HepG2 (cell line): Measurements from ENCODE around the gene PPOX. TPM values are rescaled to one million over a fixed set of nuclear protein-coding genes. Genes with fewer than 3 reads are reported as not detected.

Source experiments
- ATAC-seq: fragments of 200-7000 bp; cut with Tn5 transposase; 3 replicates; pipeline ENCODE4 v1.9.1; 2020; ENCODE audit warnings: mild to moderate bottlenecking, moderate library complexity
- BruUV-seq: library from RNA; stranded (reverse); fragments of 400-500 nt; replicated peaks from 2 replicates; lab custom pipeline; 2021; lab: Mats Ljungman, UMichigan
- CTCF ChIA-PET: fragments of 300-600 bp; formaldehyde crosslinking; extraction: SDS; loops from one replicate; lab custom pipeline; 2021; ENCODE audit warnings: low total read pairs, inconsistent platforms, low intra/inter-chr PET ratio; lab: Yijun Ruan, JAX
- POLR2A ChIA-PET: fragments of 350-600 bp; sonication (Branson Sonifier 250); formaldehyde crosslinking; loops from one replicate; lab custom pipeline; 2020; ENCODE audit warnings: antibody characterized with exemption, inconsistent platforms; lab: Yijun Ruan, JAX
- DNase-seq: peaks from one replicate; pipeline ENCODE4 v3.0.0-alpha.2; 2015; ENCODE audit warnings: low spot score
- FAIRE-seq: peaks from 3 replicates; lab custom pipeline; 2011; peaks lifted over from hg19 to GRCh38; lab: Jason Lieb, UNC
- H2AFZ ChIP-seq: one replicate; pipeline ENCODE4 v1.6.1; 2011; ENCODE audit warnings: low read length, inconsistent platforms
- H3K27ac ChIP-seq: fragments of 300-600 bp; 3 replicates; pipeline ENCODE4 v1.8.0; 2011; ENCODE audit warnings: mixed run types, mild to moderate bottlenecking, mixed read lengths, low read length, inconsistent platforms; ENCODE audit not compliant: insufficient read depth; ENCODE audit errors: extremely low read length
- H3K27me3 ChIP-seq, 2 experiments: fragments of 200-600 bp in 1 of 2; 2 replicates in 1 of 2; 3 replicates in 1 of 2; pipeline versions ENCODE4 v1.6.0 to v1.8.0; 2011; ENCODE audit warnings: low read length in 2 of 2, mild to moderate bottlenecking in 2 of 2, moderate library complexity in 2 of 2, inconsistent platforms in 1 of 2; ENCODE audit not compliant: insufficient read depth in 2 of 2, control insufficient read depth in 1 of 2
- H3K36me3 ChIP-seq, 2 experiments: fragments of 200-600 bp in 1 of 2; replicated peaks in 1 of 2; 2 replicates in 1 of 2; 3 replicates in 1 of 2; pipeline versions ENCODE4 v1.5.1 to v1.8.0; 2011; ENCODE audit warnings: low read length in 2 of 2, inconsistent platforms in 1 of 2; ENCODE audit not compliant: insufficient read depth in 2 of 2, control insufficient read depth in 1 of 2
- H3K4me1 ChIP-seq: 2 replicates; pipeline ENCODE4 v1.5.1; 2012; ENCODE audit warnings: low read length, inconsistent platforms; ENCODE audit not compliant: insufficient read depth
- H3K4me2 ChIP-seq: 2 replicates; pipeline ENCODE4 v1.6.0; 2011; ENCODE audit warnings: low read depth, low read length, inconsistent platforms
- H3K4me3 ChIP-seq, 3 experiments: fragments of 200-600 bp in 1 of 3; sonication (generic), shearing (Covaris generic) in 1 of 3; replicated peaks in 1 of 3; 2 replicates each; pipeline ENCODE4 v1.5.1; 2011 to 2016; ENCODE audit warnings: low read length in 3 of 3, inconsistent platforms in 2 of 3, low read depth in 2 of 3, mild to moderate bottlenecking in 2 of 3, control low read depth in 1 of 3, mixed read lengths in 1 of 3; ENCODE audit not compliant: insufficient read depth in 1 of 3
- H3K79me2 ChIP-seq: one replicate; pipeline ENCODE4 v1.6.1; 2011; ENCODE audit warnings: low read length, inconsistent platforms; ENCODE audit not compliant: insufficient read depth
- H3K9ac ChIP-seq: 2 replicates; pipeline ENCODE4 v1.6.0; 2011; ENCODE audit warnings: mild to moderate bottlenecking, low read depth, low read length, inconsistent platforms; ENCODE audit not compliant: insufficient read depth
- H3K9me3 ChIP-seq: 2 replicates; pipeline ENCODE4 v1.5.1; 2012; ENCODE audit warnings: mild to moderate bottlenecking, low read length
- H4K20me1 ChIP-seq: 2 replicates; pipeline ENCODE4 v1.6.0; 2011; ENCODE audit warnings: inconsistent platforms, mild to moderate bottlenecking, low read length, moderate library complexity; ENCODE audit not compliant: insufficient read depth
- CHCHD3 ChIP-seq: sonication (generic); formaldehyde crosslinking; IDR thresholded peaks from 2 replicates; pipeline ENCODE4 v1.8.0; 2022; ENCODE audit warnings: mild to moderate bottlenecking, missing genetic modification reagents, moderate library complexity
- HNRNPH1 ChIP-seq: fragments of 200-400 bp; formaldehyde crosslinking; optimal IDR thresholded peaks from 2 replicates; pipeline ENCODE3; 2017; ENCODE audit warnings: mild to moderate bottlenecking, low read depth, low read length
- KDM2A ChIP-seq: sonication (generic); formaldehyde crosslinking; IDR thresholded peaks from 2 replicates; pipeline ENCODE4 v1.4.0; 2020; ENCODE audit warnings: low read depth, missing genetic modification reagents, borderline replicate concordance
- MTERF4 ChIP-seq: sonication (generic); formaldehyde crosslinking; IDR thresholded peaks from 2 replicates; pipeline ENCODE4 v1.8.0; 2023; ENCODE audit warnings: mild to moderate bottlenecking, missing genetic modification reagents
- MXD4 ChIP-seq: IDR thresholded peaks from 2 replicates; pipeline ENCODE4 v1.6.1; 2016; ENCODE audit warnings: mild to moderate bottlenecking, missing biosample characterization, missing genetic modification reagents
- NCOA1 ChIP-seq: sonication (generic); formaldehyde crosslinking; IDR thresholded peaks from 2 replicates; pipeline ENCODE4 v1.9.0; 2021; ENCODE audit warnings: missing genetic modification reagents
- RAD21 ChIP-seq: fragments of 450-650 bp; formaldehyde crosslinking; IDR thresholded peaks from 2 replicates; pipeline ENCODE4 v1.5.0; 2020; ENCODE audit warnings: mild to moderate bottlenecking
- SRSF1 ChIP-seq: fragments of 200-400 bp; formaldehyde crosslinking; optimal IDR thresholded peaks from 2 replicates; pipeline ENCODE3; 2017; ENCODE audit warnings: mild to moderate bottlenecking, low read depth, low read length, moderate library complexity
- XRCC5 ChIP-seq: fragments of 200-400 bp; formaldehyde crosslinking; optimal IDR thresholded peaks from 2 replicates; pipeline ENCODE3; 2017; ENCODE audit warnings: mild to moderate bottlenecking, low read length
- ZNF292 ChIP-seq: sonication (generic); formaldehyde crosslinking; IDR thresholded peaks from 2 replicates; pipeline ENCODE4 v1.8.1; 2022; ENCODE audit warnings: mild to moderate bottlenecking, low read depth, missing genetic modification reagents, borderline replicate concordance
- ZNF350 ChIP-seq: sonication (generic); formaldehyde crosslinking; IDR thresholded peaks from 2 replicates; pipeline ENCODE4 v1.4.0; 2020; ENCODE audit warnings: mild to moderate bottlenecking, low read depth, missing genetic modification reagents, borderline replicate concordance
- WGBS: methylation state at CpG from one replicate; pipeline ENCODE4 v1.1.6; 2017; ENCODE audit warnings: low lambda C conversion rate; 5-methylcytosine and 5-hydroxymethylcytosine counted together
- in situ Hi-C: cut with HindIII; loops from 2 replicates; pipeline ENCODE4 v1.10.0; 2017; ENCODE audit warnings: low pct_unique_long_range_greater_than_20kb; ENCODE audit not compliant: extremely low pct_ligation_motif_present
- intact Hi-C: fragments of 100-400 bp; cut with micrococcal nuclease; formaldehyde crosslinking; loops from one replicate; pipeline ENCODE4 v1.10.0; 2022; ENCODE audit not compliant: unreplicated experiment
- polyA plus RNA-seq, 8 experiments: library from polyadenylated mRNA; depleted of rRNA in 3 of 8; stranded (reverse) in 7 of 8; unstranded in 1 of 8; fragments of >200 nt; fragmentation: Illumina TruSeq in 4 of 8; extraction: Trizol in 4 of 8; gene quantifications; 2 replicates each; pipeline versions ENCODE4 v1.2.1 to v1.2.3, GENCODE V29; 2011 to 2016; ENCODE audit warnings: low read depth in 4 of 8, missing spikeins in 1 of 8, mixed read lengths in 1 of 8; ENCODE audit not compliant: insufficient read depth in 1 of 8
- total RNA-seq, 5 experiments: library from RNA; depleted of rRNA; stranded (reverse); fragments of >200 nt; fragmentation: Illumina TruSeq; extraction: Trizol; gene quantifications; 2 replicates each; pipeline ENCODE4 v1.2.3, GENCODE V29; 2016; ENCODE audit warnings: low read depth in 1 of 5
- TF ChIP-seq, protein P1 (sequence below): sonication (generic); formaldehyde crosslinking; conservative IDR thresholded peaks from 2 replicates; pipeline ENCODE4 v1.4.0; 2020; ENCODE audit warnings: mild to moderate bottlenecking, missing genetic modification reagents, moderate library complexity
- TF ChIP-seq, protein P2 (sequence below): sonication (generic); formaldehyde crosslinking; IDR thresholded peaks from 2 replicates; pipeline ENCODE4 v1.8.1; 2023; ENCODE audit warnings: mild to moderate bottlenecking, missing genetic modification reagents, borderline replicate concordance
- TF ChIP-seq, protein P3 (sequence below): sonication (generic); formaldehyde crosslinking; IDR thresholded peaks from 2 replicates; pipeline ENCODE4 v1.4.0; 2020; ENCODE audit warnings: missing genetic modification reagents, mild to moderate bottlenecking, borderline replicate concordance

PPOX gene
- total and polyA plus RNA-seq, 2 of the 13 experiments (the other 11 are each of a cell fraction or from before 2014, with no cell fraction given) = 15.5 to 27.7 TPM

DNA sequence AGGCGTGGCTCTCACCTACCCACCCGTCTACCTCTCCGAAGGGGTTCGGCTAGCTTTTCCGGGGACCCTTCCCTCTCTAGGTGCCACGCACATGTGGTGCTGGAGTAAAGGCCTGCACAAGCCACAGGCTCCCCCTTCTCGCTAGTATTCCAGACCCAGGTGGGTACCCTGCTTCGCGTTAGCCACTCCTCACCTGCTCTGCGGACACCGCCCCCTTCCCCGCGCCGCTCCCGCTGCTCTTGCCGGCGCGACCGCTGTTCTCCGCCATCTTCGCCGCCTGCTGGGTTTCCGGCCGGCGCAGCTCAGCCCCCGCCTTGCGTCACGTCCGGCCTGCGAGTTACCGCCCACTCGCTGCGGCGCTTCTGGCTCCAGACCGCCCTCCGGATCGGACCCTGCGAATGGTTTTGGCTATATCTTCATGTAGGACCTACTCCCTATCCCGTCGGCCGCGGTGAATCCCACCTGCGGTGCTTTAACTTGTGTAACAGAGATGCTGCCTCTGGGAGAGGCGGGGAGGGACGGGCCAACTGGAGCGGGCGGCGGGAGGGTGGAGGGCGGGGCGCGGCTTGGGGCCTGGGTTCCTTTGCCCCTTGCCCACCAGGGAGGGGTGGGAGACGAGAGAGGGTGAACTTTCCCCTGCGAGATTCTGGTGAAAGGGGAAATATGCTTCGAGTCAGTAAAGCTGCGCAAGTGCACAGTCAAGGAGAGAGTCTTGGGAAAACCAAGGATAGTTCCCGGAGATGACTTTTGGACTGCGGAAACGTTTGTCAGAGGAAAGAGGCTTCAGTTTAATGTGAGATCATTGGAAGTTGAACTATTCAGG, 48.3 kb upstream of the PPOX start, which contains the start of the genes NIT1 and PFDN2 (continued):
- TF ChIP-seq, protein P1, sequence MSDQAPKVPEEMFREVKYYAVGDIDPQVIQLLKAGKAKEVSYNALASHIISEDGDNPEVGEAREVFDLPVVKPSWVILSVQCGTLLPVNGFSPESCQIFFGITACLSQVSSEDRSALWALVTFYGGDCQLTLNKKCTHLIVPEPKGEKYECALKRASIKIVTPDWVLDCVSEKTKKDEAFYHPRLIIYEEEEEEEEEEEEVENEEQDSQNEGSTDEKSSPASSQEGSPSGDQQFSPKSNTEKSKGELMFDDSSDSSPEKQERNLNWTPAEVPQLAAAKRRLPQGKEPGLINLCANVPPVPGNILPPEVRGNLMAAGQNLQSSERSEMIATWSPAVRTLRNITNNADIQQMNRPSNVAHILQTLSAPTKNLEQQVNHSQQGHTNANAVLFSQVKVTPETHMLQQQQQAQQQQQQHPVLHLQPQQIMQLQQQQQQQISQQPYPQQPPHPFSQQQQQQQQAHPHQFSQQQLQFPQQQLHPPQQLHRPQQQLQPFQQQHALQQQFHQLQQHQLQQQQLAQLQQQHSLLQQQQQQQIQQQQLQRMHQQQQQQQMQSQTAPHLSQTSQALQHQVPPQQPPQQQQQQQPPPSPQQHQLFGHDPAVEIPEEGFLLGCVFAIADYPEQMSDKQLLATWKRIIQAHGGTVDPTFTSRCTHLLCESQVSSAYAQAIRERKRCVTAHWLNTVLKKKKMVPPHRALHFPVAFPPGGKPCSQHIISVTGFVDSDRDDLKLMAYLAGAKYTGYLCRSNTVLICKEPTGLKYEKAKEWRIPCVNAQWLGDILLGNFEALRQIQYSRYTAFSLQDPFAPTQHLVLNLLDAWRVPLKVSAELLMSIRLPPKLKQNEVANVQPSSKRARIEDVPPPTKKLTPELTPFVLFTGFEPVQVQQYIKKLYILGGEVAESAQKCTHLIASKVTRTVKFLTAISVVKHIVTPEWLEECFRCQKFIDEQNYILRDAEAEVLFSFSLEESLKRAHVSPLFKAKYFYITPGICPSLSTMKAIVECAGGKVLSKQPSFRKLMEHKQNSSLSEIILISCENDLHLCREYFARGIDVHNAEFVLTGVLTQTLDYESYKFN (CRISPR knock-in tag) = peak; percentile 34; the same call in 1 of the 2 replicates
- TF ChIP-seq, all 625 proteins: peak for 243

DNA sequence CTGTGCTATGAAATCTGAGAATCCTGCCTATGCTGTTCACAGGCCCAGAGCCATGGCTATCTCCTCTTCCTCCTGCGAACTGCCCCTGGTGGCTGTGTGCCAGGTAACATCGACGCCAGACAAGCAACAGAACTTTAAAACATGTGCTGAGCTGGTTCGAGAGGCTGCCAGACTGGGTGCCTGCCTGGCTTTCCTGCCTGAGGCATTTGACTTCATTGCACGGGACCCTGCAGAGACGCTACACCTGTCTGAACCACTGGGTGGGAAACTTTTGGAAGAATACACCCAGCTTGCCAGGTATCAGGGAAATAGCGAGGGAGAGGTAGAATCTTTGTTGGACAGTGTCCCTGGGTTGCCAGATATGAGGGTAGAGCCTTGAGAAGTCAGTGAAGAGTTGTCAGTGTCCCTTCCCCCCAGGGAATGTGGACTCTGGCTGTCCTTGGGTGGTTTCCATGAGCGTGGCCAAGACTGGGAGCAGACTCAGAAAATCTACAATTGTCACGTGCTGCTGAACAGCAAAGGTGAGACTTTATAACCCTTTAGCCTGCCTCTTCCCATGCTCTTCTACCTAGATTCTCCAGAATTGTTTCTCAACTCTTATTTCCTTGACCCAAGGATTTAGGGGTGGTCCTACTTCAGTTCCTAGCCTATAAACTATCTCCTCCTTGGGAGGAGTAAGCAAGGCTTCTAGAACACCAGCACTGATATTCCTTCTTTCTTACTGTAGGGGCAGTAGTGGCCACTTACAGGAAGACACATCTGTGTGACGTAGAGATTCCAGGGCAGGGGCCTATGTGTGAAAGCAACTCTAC, 46.9 kb upstream of the PPOX start:
- ChIA-PET CTCF (no interaction called here), POLR2A (no interaction called here)
- WGBS = 57% methylated on average over 10 of the region's 10 CpGs
- Histone ChIP-seq H3K27me3 (no peaks in the 10 kb centered on the region; a peak in 1 of 5 replicates), H3K36me3 (peaks cover 18 to 46% of the 10 kb centered on the region in 2 experiments), H3K4me3 (peak overlapping the region; percentile 95 to 99 (median 96); a peak in 5 of 6 replicates), H2AFZ (no peak overlapping the region), H3K79me2 (peaks cover 50% of the 10 kb centered on the region), H3K27ac (peak overlapping the region; percentile 88), H4K20me1 (peaks cover 4% of the 10 kb centered on the region; the same call in 1 of the 2 replicates), H3K4me2 (peak overlapping the region; percentile 98), H3K9ac (peak overlapping the region; percentile 96), H3K4me1 (peaks cover 44% of the 10 kb centered on the region), H3K9me3 (no peaks in the 10 kb centered on the region)
- FAIRE-seq (peak; percentile 40), ATAC-seq (peak; percentile 24), DNase-seq (no peak)
- intact Hi-C loops = no loop called here
- in situ Hi-C loops = no loop called here
- BruUV-seq = no TSS peak
- TF ChIP-seq CHCHD3 (no peak), ZNF350 (CRISPR knock-in tag) (no peak), RAD21 (CRISPR knock-in tag) (0 out of 2 replicates have a peak, but pooled peaks have one; percentile 9), KDM2A (CRISPR knock-in tag) (peak; percentile 23; the same call in 1 of the 2 replicates), HNRNPH1 (no peak), ZNF292 (CRISPR knock-in tag) (no peak), MTERF4 (no peak), SRSF1 (no peak), NCOA1 (CRISPR knock-in tag) (no peak), MXD4 (no peak), XRCC5 (no peak)
- TF ChIP-seq, protein P2, sequence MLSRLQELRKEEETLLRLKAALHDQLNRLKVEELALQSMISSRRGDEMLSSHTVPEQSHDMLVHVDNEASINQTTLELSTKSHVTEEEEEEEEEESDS (CRISPR knock-in tag) = no peak
- TF ChIP-seq, protein P3, sequence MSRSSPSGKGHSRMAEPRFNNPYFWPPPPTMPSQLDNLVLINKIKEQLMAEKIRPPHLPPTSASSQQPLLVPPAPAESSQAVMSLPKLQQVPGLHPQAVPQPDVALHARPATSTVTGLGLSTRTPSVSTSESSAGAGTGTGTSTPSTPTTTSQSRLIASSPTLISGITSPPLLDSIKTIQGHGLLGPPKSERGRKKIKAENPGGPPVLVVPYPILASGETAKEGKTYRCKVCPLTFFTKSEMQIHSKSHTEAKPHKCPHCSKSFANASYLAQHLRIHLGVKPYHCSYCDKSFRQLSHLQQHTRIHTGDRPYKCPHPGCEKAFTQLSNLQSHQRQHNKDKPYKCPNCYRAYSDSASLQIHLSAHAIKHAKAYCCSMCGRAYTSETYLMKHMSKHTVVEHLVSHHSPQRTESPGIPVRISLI (CRISPR knock-in tag) = no peak
